Muscle layer of duodenum (tissue), 2 donors: ENCODE measurements around the gene CDH10.

Source experiments
- H3K27ac ChIP-seq: one replicate; pipeline ENCODE4 v1.7.0; 2013; ENCODE audit warnings: mild to moderate bottlenecking, low read length
- H3K27me3 ChIP-seq: one replicate; pipeline ENCODE4 v1.7.0; 2013; ENCODE audit warnings: low read depth, mild to moderate bottlenecking, control low read depth, low read length
- H3K36me3 ChIP-seq, 2 donors: one replicate each; pipeline ENCODE4 v1.7.0; 2013; ENCODE audit warnings: low read length in 2 of 2, control low read depth in 1 of 2, mild to moderate bottlenecking in 1 of 2; ENCODE audit not compliant: insufficient read depth in 2 of 2, control insufficient read depth in 1 of 2
- H3K4me1 ChIP-seq, 2 donors: one replicate each; pipeline ENCODE4 v1.7.0; 2013; ENCODE audit warnings: low read length in 2 of 2, mild to moderate bottlenecking in 2 of 2, control low read depth in 1 of 2, moderate library complexity in 1 of 2; ENCODE audit not compliant: insufficient read depth in 2 of 2, control insufficient read depth in 1 of 2
- H3K4me3 ChIP-seq, 2 donors: one replicate each; pipeline ENCODE4 v1.7.0; 2013; ENCODE audit warnings: low read length in 2 of 2, low read depth in 1 of 2, mild to moderate bottlenecking in 1 of 2
- H3K9me3 ChIP-seq, 2 donors: one replicate each; pipeline ENCODE4 v1.7.0; 2013; ENCODE audit warnings: low read length in 2 of 2, control low read depth in 1 of 2, mild to moderate bottlenecking in 1 of 2; ENCODE audit not compliant: control insufficient read depth in 1 of 2
- donor health status: healthy.

The CDH10 gene

DNA sequence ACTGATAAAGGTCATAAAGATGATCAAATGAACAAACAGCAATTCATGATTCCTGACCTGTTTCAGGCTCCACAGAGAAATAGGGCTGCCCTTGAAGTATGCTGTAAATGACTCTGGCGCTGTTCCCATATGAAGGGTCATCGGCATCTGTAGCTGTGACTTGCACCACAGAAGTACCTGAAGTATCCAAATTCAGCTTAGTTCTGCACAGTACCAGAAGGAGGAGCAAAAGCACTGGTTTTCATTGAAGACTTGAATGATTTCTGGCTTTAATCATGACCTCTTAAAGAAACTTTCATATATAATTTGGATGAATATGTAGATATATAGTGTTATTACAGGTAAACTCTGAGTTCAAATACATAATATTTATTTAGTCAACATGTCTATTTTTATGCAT is 109.1 kb downstream of the CDH10 start:
- Histone ChIP-seq H3K27ac (no peak overlapping the region), H3K4me3 (no peak overlapping the region), H3K36me3 (no peaks in the 10 kb centered on the region), H3K9me3 (no peaks in the 10 kb centered on the region), H3K4me1 (no peaks in the 10 kb centered on the region), H3K27me3 (no peaks in the 10 kb centered on the region)

DNA sequence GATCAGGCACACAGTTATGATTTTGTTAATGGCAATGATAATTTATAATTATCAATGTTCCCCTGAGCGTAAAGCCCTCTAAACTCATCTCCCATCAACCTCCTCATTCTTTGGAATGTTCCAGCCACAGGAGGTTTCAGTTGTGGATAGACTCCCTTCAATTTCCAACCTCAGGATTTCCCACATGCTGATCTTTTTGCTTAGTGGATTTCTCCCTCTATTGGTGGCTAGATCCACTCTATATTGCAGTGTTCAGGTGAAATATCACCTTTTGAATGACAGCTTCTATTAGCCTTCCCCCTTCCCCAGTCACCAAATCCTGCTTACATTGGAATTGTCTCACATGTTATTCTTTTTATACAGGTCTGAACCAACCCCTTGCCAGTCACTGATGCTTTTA is 113.9 kb downstream of the CDH10 start:
- Histone ChIP-seq H3K9me3 (no peaks in the 10 kb centered on the region), H3K36me3 (no peaks in the 10 kb centered on the region), H3K4me1 (no peaks in the 10 kb centered on the region), H3K27ac (no peak overlapping the region), H3K4me3 (no peak overlapping the region), H3K27me3 (no peaks in the 10 kb centered on the region)

- no peaks in the 10 kb centered on the region for H3K4me1 ChIP-seq
- no peak overlapping the region for H3K27ac ChIP-seq
- no peaks in the 10 kb centered on the region for H3K9me3 ChIP-seq
- no peak overlapping the region for H3K4me3 ChIP-seq
- no peaks in the 10 kb centered on the region for H3K27me3 ChIP-seq
- H3K36me3 ChIP-seq: no peaks in the 10 kb centered on the region
Measured at GRCh38 chr5:24525414-24525813, 119.4 kb downstream of the CDH10 start.

DNA sequence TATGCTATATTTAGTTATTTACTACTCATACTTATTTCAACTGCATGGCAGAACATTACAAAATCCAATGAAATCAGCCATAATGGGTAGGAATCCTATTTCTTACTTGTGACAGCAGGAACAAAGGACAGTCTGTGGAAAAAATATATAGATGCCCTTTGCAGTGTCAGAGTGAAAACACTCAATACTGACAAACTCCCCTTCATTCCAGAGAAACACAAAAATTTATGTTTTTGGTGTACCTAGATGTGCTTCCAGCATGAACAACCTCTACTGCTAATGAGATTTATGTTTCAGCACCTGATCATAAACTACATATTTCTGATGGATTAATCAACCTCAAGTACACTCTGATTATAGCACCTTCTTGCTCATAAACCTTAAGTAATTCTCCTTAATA is 132.4 kb downstream of the CDH10 start:
- H3K4me3 ChIP-seq: no peak overlapping the region
- no peak overlapping the region for H3K27ac ChIP-seq
- no peaks in the 10 kb centered on the region for H3K36me3 ChIP-seq
- H3K27me3 ChIP-seq: no peaks in the 10 kb centered on the region
- no peaks in the 10 kb centered on the region for H3K4me1 ChIP-seq
- no peaks in the 10 kb centered on the region for H3K9me3 ChIP-seq

DNA sequence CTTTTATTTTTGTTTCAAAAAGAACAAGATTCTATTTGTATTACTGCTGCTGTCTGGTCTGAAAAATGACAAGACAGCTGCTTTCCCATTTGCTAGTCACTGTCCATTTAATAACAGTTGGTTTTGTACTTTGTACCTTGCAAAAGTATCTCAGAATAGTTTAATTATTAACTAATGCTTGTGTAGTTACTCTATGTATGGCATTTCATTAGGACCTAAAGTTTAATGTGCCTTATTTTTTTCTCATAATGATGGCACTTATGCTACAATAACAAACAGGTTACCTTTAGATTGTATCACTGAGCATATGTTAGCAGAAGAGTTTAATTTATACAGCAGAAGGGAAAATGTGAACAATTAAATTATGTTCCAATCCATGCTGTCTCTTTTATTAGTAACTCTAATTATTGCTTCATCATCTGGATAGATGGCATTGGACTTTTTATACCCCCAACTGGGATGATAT is 134.2 kb downstream of the CDH10 start:
- Histone ChIP-seq H3K27ac (no peak overlapping the region), H3K4me3 (no peak overlapping the region), H3K27me3 (no peaks in the 10 kb centered on the region), H3K36me3 (no peaks in the 10 kb centered on the region), H3K9me3 (no peaks in the 10 kb centered on the region), H3K4me1 (no peaks in the 10 kb centered on the region)

DNA sequence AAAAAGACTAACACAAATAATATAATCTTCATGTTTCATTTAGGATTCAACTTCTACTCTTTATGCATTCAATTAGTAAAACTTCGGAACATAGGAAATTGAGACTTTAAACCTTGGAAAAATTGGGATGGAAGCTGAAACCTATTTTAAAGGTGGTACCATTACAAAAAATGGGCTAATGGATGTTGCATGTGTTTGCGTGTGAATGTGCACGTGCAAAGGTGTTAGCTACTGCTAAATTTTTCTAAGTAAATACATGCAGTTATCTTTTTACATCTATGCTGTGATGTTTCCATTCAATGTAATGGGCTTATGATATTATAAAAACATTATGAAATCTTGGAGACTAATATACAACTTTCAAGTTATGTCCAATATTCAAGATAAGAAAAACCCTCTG is 134.8 kb downstream of the CDH10 start:
- no peaks in the 10 kb centered on the region for H3K36me3 ChIP-seq
- no peaks in the 10 kb centered on the region for H3K4me1 ChIP-seq
- H3K9me3 ChIP-seq: no peaks in the 10 kb centered on the region
- H3K27me3 ChIP-seq: no peaks in the 10 kb centered on the region
- no peak overlapping the region for H3K27ac ChIP-seq
- no peak overlapping the region for H3K4me3 ChIP-seq

DNA sequence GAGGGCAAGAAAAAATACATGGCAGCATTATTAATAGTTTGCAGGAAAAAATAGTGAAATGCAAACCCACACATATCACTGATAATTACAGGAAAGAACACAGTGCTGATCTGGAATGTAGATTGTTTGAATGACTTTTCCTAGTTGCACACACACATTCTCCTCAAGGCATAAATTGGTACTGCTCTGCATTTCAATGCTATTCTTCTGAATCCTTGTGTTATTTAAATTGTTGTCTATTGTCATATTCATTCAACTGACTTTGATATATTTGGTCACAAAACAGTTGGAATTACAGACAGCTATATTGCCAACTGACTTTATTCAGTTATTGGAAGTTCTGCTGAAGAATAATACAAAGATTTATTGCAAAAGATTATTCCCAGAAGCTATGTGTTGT is 139.5 kb downstream of the CDH10 start:
- Histone ChIP-seq H3K27me3 (no peaks in the 10 kb centered on the region), H3K27ac (no peak overlapping the region), H3K9me3 (no peaks in the 10 kb centered on the region), H3K4me3 (no peak overlapping the region), H3K36me3 (no peaks in the 10 kb centered on the region), H3K4me1 (no peaks in the 10 kb centered on the region)

DNA sequence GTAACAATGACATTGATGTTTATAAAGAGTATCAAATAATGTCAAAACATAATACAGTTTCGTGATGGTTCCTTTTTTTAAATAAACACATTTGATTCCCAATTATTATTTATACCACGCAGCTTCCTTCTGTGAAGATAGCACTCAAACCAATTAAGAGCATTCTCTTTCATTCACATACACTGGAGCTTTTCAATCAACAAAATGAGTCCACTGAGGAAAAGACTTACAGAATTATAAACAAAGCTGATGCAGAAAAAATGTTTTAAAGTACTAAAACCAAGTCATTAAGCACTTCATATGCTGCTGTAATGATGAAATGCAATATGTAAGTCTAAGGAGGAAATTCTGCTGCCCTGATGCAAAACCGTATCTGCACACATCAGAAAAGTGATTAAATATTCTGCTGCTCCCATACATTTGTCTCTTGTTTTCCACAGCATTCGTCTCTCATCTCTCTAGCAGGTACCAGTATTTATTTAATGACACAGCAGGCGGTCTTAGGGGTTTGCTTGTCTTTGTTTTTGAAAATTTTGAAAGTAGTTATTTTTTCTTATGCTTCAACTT is 147.1 kb downstream of the CDH10 start:
- no peaks in the 10 kb centered on the region for H3K4me1 ChIP-seq
- no peaks in the 10 kb centered on the region for H3K36me3 ChIP-seq
- no peak overlapping the region for H3K4me3 ChIP-seq
- H3K9me3 ChIP-seq: no peaks in the 10 kb centered on the region
- H3K27me3 ChIP-seq: no peaks in the 10 kb centered on the region
- H3K27ac ChIP-seq: no peak overlapping the region

DNA sequence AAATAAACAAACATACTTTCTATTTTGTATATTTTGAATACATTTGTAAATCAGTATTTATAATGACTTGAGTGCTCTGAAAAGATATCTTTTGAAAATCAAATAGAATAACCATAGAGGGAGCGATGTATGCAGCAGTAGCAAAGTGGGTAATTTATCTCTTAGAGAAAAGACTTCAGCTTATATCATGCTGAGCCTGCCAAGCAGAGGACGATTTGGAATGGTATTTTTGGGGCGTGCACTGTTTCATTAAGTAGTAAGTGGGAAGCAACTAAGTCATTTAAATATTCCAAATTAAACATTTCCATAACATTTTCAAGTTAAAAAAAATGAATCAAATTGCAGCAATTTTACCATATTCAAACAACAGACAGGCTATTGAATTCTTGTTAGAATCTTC is 147.6 kb downstream of the CDH10 start:
- Histone ChIP-seq H3K4me1 (no peaks in the 10 kb centered on the region), H3K9me3 (no peaks in the 10 kb centered on the region), H3K27ac (no peak overlapping the region), H3K4me3 (no peak overlapping the region), H3K36me3 (no peaks in the 10 kb centered on the region), H3K27me3 (no peaks in the 10 kb centered on the region)

- H3K27ac ChIP-seq: no peak overlapping the region
- no peak overlapping the region for H3K4me3 ChIP-seq
- H3K4me1 ChIP-seq: no peaks in the 10 kb centered on the region
- no peaks in the 10 kb centered on the region for H3K27me3 ChIP-seq
- H3K36me3 ChIP-seq: no peaks in the 10 kb centered on the region
- no peaks in the 10 kb centered on the region for H3K9me3 ChIP-seq
Measured at GRCh38 chr5:24496268-24496667, 148.5 kb downstream of the CDH10 start.

DNA sequence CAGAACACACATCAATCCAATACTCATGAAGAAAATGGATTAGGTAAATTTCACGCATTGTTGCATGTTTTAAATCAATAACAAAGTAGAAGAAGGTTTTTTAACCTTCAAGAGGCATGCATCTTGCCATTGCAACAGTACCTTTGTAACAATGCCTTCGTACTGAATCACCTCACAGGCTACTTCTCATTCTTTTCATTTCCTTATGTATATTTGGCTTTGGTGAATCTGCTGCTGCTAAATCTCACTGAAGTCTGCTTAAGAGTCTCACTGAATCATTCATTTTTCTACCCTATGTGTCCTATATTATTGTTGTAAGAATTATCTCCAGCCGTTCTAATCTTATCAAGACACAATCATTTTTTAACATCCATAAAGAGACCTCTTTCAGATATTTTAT is 152.5 kb downstream of the CDH10 start:
- no peaks in the 10 kb centered on the region for H3K9me3 ChIP-seq
- no peaks in the 10 kb centered on the region for H3K4me1 ChIP-seq
- H3K27ac ChIP-seq: no peak overlapping the region
- no peaks in the 10 kb centered on the region for H3K36me3 ChIP-seq
- H3K4me3 ChIP-seq: no peak overlapping the region
- no peaks in the 10 kb centered on the region for H3K27me3 ChIP-seq

DNA sequence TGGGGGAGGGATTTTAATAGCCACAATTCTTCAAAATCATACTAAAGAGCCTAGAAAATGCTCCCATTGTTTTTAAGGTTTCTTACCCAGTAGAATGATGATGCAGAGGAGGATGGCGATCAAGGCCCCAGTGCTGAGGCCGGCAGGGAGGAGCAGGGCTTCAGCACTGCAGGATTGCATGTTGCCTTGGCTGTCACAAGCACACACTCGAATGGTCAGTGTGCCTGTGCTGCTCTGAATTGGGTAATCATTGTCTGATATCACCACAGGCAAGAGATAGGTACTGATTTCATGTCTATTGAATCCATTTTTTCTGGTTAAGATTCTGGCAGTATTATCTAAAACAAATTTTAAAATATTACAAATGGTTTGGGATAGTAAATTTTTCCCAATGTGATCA is 153.3 kb downstream of the CDH10 start:
- Histone ChIP-seq H3K36me3 (no peaks in the 10 kb centered on the region), H3K9me3 (no peaks in the 10 kb centered on the region), H3K27ac (no peak overlapping the region), H3K4me3 (no peak overlapping the region), H3K4me1 (no peaks in the 10 kb centered on the region), H3K27me3 (no peaks in the 10 kb centered on the region)
